ENCODE data around the gene CBARP. TPM values are rescaled to one million over a fixed set of nuclear protein-coding genes. Genes with fewer than 3 reads are reported as not detected.
"Not testable (repeated sequence)": the region's sequence is repeated elsewhere in the genome, so short reads cannot be mapped to it uniquely, and the experiment has no call there.

CBARP gene
- total RNA-seq, 8 experiments from 2014 or later = 1.2 to 18.0 (median 8.5) TPM

DNA sequence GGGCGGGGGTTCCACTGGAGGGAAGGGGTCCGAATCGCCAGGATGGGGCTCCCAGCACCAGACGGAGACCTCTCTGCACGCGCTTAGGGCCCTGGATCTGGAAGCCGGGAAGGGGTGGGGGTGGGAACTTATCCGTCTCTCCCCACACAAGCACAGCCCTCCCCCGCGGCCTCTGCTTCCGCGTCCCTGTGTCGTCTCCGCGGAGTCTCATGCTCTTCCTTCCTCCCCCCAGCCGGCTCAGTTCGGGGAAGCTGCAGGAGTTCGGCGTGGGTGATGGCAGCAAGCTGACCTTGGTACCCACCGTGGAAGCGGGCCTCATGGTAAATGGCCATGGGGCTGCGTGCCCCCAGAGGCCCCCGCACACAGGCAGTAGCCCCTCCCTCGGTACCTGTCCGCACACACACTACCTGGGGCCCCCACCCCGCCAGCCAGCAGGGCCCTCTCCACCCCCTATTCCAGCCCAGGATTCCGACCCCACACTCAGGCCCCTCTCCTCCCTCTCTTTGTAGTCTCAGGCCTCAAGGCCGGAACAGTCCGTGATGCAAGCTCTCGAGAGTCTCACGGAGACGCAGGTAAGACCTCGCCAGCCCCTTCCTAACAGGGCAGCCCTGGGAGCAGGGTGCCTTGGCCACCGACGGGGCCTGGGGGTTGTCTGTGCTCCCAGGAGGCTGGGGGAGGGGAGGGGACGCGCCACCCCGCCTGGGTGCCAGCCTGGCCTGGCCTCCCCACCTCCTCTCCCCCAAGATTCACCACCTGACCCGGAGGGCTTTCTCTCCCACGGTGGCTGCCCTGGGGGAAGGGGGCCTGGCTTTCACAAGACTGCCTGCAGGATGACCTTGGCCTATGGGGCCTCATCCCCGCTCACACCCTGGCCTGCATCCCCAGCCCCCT, 13.8 kb upstream of the CBARP start:
- ATAC-seq (replicated peaks in 6 of 8) = peak in 4 of 8 experiments; percentile 0
- Histone ChIP-seq H3K4me3 (peak overlapping the region; percentile 56 to 93 (median 65)), H3K4me1 (replicated peaks in 1 of 2) (peaks cover 20 to 22% of the 10 kb centered on the region in 2 donors), H3K27ac (peak overlapping the region; percentile 98 to 99)
- in situ Hi-C loops (cut with MboI; ENCODE audit: low pct_unique_long_range_greater_than_20kb in 2 of 9, low sequenced_read_pairs in 9 of 9, unreplicated experiment in 9 of 9) = no loop called here
- WGBS, 10 experiments = no CpG with 5 or more reads among the region's 41 CpGs

DNA sequence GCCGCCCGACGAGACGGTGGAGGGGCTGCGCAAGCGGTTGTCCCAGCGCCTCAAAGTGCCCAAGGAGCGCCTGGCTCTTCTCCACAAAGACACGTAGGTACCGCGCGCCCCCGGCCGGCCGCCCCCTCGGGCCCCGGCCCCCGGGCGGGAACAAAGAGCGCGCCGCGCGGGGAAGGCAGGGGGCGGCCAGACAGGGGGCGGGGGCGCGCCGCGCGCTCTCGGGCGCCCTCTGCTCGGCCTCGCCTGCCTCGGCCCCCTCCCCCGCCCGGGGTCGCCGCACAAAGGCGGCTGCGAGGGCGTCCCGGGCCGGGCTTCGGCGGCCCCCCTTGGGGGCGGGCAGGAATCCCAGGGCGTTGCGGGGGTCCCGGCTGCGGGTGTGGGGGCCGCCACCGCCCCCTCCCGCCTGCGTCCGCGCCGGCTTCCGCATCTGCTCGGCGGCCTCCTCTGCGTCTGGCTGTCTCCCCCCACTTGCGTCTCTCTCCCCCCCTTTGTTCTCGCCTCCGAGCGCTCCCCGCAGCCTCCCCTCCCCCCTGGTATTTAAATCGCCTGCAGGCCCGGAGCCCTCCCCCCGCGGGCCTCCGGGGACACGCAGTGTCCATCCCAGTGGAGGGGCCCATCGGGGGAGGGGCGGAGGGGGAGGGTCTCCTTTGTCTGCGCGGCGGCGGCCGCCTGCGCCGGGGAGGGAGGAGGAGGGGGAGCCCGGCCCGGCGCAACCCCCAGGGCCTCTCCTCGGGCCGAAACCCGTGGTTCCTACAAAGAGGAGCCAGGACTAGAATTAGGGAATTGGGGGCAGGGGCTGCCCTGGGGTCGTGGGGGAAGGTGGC, 12.8 kb upstream of the CBARP start:
- H3K27ac ChIP-seq = peak overlapping the region; percentile 98 to 99
- peak in 5 of 8 experiments; percentile 5 to 34 (median 28) for ATAC-seq (replicated peaks in 6 of 8)
- in situ Hi-C loops (cut with MboI; ENCODE audit: low pct_unique_long_range_greater_than_20kb in 2 of 9, low sequenced_read_pairs in 9 of 9, unreplicated experiment in 9 of 9) = no loop called here
- H3K4me3 ChIP-seq = peak overlapping the region; percentile 56 to 93 (median 65)
- 0% methylated on average over 2 of the region's 90 CpGs; no CpG with 5 or more reads in 9 of the 10 experiments for WGBS, 10 experiments
- peaks cover 20 to 32% of the 10 kb centered on the region in 2 donors for H3K4me1 ChIP-seq (replicated peaks in 1 of 2)

DNA sequence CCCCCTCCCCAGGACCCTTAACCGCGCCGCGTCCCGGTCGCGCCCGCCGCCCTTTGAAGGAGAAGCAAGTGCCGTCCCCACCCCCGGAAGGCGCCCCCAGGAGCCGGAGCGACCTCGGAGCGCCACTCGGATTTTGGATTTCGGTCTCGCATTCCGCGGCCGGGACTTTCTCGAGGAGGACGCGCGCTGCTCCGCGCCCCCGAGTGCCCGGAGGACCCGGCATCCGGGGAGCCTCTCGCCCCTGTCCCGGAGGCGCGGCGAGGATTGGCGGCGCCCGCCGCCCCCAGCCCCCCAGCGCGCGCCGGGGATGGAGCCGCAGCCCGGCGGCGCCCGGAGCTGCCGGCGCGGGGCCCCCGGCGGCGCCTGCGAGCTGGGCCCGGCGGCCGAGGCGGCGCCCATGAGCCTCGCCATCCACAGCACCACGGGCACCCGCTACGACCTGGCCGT, 12.2 kb upstream of the CBARP start:
- peak overlapping the region; percentile 56 to 93 (median 65) for H3K4me3 ChIP-seq
- no peak for ATAC-seq (replicated peaks in 6 of 8)
- WGBS, 10 experiments = 0% methylated on average over 1 of the region's 67 CpGs; no CpG with 5 or more reads in 9 of the 10 experiments
- in situ Hi-C loops (cut with MboI; ENCODE audit: low pct_unique_long_range_greater_than_20kb in 2 of 9, low sequenced_read_pairs in 9 of 9, unreplicated experiment in 9 of 9) = no loop called here
- H3K4me1 ChIP-seq (replicated peaks in 1 of 2) = peaks cover 21 to 38% of the 10 kb centered on the region in 2 donors
- H3K27ac ChIP-seq = peak overlapping the region; percentile 98 to 99

DNA sequence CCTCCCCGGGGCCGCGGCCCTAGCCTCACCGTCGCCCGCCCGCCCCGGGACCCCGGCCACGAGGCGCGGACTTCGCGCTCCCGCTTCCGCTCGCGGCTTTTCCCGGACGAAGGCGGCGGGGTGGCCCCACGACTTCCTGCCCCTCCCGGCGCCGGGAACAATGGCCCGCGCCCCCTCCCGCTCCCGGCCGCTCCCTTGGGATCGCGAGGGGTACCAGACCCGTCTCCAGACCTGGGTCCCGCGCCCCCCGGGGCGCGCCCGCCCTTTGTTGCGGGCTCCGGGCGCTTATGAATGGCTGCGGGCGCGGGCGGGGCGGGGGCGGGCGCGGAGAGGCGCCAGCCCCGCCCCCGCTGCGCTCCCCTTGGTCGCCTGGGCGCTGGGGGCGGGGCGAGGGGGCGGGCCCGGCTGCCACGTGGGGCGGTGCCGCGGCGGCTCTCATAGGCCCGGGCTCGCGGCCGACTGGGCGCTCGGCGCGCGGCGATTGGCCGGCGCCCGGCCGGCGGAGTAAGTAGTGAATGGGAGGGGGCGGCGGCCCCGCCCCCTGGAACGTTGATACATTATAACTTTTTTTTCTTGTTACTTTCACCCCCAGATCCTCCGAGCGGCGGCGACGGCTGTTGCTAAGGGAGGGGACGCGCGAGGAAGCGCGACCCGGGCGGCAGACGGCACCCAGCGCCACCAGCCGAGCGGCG, 11.6 kb upstream of the CBARP start:
- WGBS, 10 experiments = 1% methylated on average over 14 of the region's 102 CpGs; no CpG with 5 or more reads in 9 of the 10 experiments
- in situ Hi-C loops (cut with MboI; ENCODE audit: low pct_unique_long_range_greater_than_20kb in 2 of 9, low sequenced_read_pairs in 9 of 9, unreplicated experiment in 9 of 9) = no loop called here
- peak overlapping the region; percentile 56 to 93 (median 65) for H3K4me3 ChIP-seq
- peak overlapping the region; percentile 98 to 99 for H3K27ac ChIP-seq
- H3K4me1 ChIP-seq (replicated peaks in 1 of 2) = peaks cover 27 to 44% of the 10 kb centered on the region in 2 donors
- ATAC-seq (replicated peaks in 6 of 8) = peak; percentile 1 to 47 (median 30)

DNA sequence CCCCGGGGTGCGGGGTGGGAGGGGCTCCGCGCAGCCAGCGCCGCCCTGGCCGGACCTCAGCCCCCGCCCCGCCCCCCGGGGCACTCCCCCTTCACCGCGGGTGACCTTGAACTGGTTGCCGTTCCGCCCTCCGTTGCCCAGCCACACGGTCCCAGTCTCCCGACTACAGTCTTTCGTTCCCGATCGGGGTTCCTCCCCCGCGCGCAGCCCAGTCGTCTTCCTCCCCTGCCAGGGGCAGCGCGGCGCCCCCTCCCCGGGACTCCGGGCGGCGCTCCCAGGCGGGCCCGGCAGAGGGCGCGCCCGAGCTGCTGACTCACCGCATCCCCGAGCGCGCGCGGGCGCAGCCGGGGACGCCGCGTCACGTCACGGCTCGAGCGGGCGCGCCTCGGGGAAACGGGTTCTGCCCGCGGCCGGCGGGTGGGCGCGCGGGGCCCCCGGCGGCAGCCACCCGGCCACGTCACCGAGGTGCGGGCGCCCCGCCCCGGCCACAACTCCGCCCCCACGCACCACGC, 11.0 kb upstream of the CBARP start:
- H3K27ac ChIP-seq = peak overlapping the region; percentile 98
- peaks cover 30 to 49% of the 10 kb centered on the region in 2 donors for H3K4me1 ChIP-seq (replicated peaks in 1 of 2)
- peak overlapping the region; percentile 56 to 93 (median 65) for H3K4me3 ChIP-seq
- in situ Hi-C loops (cut with MboI; ENCODE audit: low pct_unique_long_range_greater_than_20kb in 2 of 9, low sequenced_read_pairs in 9 of 9, unreplicated experiment in 9 of 9) = no loop called here
- WGBS, 10 experiments = no CpG with 5 or more reads among the region's 74 CpGs
- peak; percentile 1 to 21 (median 6) for ATAC-seq (replicated peaks in 6 of 8)

DNA sequence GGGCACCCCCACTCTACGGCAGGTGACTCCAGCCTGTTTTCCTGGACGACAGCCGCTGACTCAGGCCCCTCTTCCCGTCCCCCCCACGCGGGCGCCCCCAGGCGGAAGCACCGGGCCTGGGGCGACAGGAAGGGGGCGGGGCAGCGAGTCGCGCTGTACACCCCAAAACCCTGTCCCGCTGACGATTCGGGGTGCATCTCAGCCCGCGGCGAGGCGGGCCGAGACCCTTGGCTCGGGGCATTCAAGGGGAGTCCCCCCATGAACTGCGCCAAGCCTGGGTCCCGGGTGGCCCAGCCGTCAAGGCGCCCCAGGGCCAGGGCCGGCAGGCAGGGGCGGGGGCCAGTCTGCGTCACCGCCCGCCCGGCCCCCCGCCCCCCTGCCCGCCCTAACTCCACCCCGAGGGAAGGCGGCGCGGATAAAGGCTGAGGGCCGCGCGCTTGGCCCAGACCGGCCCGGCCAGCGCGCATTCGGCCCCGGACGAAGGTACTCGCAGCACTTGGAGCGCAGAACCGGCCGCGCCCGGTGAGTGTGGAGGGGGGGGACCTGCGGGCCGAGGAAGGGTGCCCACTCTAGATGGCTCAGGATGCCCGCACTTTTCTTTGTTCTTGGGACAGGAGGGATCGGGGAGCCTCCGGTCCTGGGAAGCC, 10.5 kb upstream of the CBARP start, which contains the start of gene MIDN:
Gene MIDN (plus strand): TSS at position 445 of the 647 bp plus-strand sequence. CDS start 1,714 bp downstream, outside the sequence.
- H3K4me1 ChIP-seq (replicated peaks in 1 of 2) = peaks cover 26 to 44% of the 10 kb centered on the region in 2 donors
- peak within 1 kb of the TSS; percentile 98 for H3K27ac ChIP-seq
- H3K4me3 ChIP-seq = peak within 1 kb of the TSS; percentile 56 to 93 (median 65)
- ATAC-seq (replicated peaks in 6 of 8) = peak; percentile 1 to 31 (median 6)
- no CpG with 5 or more reads among the region's 60 CpGs for WGBS, 10 experiments
- in situ Hi-C loops (cut with MboI; ENCODE audit: low pct_unique_long_range_greater_than_20kb in 2 of 9, low sequenced_read_pairs in 9 of 9, unreplicated experiment in 9 of 9) = no loop called here

DNA sequence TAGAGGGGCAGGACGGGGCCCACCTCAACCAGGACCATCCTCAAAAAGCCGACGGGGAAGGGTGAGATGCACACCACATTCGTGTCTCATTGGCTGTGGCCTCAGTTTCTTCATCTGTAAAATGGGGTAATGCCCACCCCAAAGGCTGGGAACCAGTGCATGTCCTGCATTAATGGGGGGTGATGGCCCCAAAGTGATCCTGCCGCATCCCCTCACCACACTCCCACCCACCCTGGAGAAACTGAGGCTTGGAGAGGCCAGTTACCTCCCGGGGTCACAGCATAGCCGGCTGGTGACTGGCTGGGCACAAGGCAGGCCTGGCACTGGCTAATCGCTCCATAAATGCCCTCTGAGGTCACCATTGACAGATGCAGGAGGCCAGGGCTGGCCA, 9.9 kb upstream of the CBARP start:
- peak overlapping the region; percentile 56 to 93 (median 65) for H3K4me3 ChIP-seq
- WGBS, 10 experiments = 100% methylated on average over 1 of the region's 8 CpGs; no CpG with 5 or more reads in 7 of the 10 experiments
- peak overlapping the region; percentile 98 for H3K27ac ChIP-seq
- peaks cover 21 to 39% of the 10 kb centered on the region in 2 donors for H3K4me1 ChIP-seq (replicated peaks in 1 of 2)
- no peak for ATAC-seq (replicated peaks in 6 of 8)
- in situ Hi-C loops (cut with MboI; ENCODE audit: low pct_unique_long_range_greater_than_20kb in 2 of 9, low sequenced_read_pairs in 9 of 9, unreplicated experiment in 9 of 9) = no loop called here

DNA sequence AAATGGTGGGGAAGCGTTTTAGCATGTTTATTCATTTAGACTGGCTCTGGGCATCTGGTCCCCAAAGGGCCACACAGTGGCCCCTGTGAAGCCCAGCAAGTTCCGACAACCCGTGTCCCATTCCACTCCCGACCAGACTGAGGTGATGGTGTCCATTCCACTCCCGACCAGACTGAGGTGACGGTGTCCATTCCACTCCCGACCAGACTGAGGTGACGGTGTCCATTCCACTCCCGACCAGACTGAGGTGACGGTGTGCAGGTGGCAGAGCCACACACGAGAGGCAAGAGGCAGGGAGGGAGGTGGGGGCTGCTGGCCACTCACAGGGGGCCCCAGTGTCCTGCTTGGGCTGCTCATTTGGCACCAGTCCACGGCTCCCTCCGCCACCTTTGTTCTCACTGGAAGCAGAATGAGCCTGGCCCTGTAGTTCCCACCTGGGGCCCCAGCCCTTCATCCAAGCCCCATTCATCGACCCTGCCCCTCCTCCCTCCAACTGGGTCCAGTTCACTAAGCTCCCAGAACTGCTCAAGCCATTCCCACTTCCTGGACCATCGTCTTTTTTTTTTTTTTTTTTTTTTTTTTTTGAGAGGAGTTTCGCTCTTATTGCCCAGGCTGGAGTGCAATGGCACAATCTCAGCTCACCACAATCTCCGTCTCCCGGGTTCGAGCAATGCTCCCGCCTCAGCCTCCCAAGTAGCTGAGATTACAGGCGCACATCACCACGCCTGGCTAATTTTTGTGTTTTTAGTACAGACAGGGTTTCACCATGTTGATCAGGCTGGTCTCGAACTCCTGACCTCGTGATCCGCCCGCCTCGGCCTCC, 8.7 kb upstream of the CBARP start:
- Histone ChIP-seq H3K27ac (peak overlapping the region in 1 of 2 donors; percentile 16), H3K4me1 (replicated peaks in 1 of 2) (peaks cover 15 to 43% of the 10 kb centered on the region in 2 donors)
- ATAC-seq (replicated peaks in 6 of 8) = peak in 2 of 8 experiments; percentile 0 to 2
- H3K4me3 ChIP-seq; in situ Hi-C loops (cut with MboI; ENCODE audit: low pct_unique_long_range_greater_than_20kb in 2 of 9, low sequenced_read_pairs in 9 of 9, unreplicated experiment in 9 of 9): not testable (repeated sequence)
- WGBS, 10 experiments = 81 to 96% (median 94%) methylated on average over 3 to 11 of the region's 27 CpGs; no CpG with 5 or more reads in 4 of the 10 experiments

DNA sequence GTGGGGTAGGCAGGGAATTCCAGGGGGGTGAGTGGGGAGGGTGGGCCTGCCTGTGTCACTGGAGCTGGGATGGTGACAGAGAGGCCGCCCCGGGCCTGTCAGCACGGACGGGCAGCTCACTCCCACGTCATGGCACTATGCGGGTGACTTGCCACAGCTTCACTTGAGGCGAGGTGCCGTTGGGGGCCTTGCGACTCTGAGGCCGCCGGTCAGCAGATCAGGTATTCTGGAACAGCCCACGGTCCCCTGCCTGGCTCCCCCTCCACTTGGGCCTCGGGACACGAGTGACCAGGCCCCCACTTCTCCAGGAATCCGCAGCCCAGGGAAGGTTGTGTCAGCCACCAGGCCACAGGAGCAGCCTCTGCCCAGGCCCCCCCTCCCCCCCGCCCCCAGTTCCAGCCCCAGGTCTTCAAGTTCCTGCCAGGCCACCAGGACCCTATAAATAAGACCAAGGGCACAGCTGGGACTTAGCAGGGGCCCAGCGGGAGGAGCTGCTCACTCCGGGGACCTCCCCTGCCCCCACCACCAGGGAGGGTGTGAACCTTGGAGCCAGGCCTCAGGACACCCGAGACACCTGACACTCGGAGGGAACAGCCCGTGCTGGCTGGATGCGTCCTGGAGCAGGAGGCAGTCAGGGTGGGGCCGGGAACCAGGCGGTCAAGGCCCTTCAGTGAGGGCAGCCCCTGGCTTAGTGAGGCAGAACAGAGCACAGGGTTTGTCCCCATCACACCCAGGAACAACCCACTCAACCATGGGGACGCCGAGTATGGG, 7.9 kb upstream of the CBARP start:
- peaks cover 19 to 46% of the 10 kb centered on the region in 2 donors for H3K4me1 ChIP-seq (replicated peaks in 1 of 2)
- no peak overlapping the region for H3K4me3 ChIP-seq
- ATAC-seq (replicated peaks in 6 of 8) = peak in 2 of 8 experiments; percentile 0
- in situ Hi-C loops (cut with MboI; ENCODE audit: low pct_unique_long_range_greater_than_20kb in 2 of 9, low sequenced_read_pairs in 9 of 9, unreplicated experiment in 9 of 9) = no loop called here
- peak overlapping the region in 1 of 2 donors; percentile 16 for H3K27ac ChIP-seq
- WGBS, 10 experiments = 80% methylated on average over 1 of the region's 26 CpGs; no CpG with 5 or more reads in 9 of the 10 experiments

DNA sequence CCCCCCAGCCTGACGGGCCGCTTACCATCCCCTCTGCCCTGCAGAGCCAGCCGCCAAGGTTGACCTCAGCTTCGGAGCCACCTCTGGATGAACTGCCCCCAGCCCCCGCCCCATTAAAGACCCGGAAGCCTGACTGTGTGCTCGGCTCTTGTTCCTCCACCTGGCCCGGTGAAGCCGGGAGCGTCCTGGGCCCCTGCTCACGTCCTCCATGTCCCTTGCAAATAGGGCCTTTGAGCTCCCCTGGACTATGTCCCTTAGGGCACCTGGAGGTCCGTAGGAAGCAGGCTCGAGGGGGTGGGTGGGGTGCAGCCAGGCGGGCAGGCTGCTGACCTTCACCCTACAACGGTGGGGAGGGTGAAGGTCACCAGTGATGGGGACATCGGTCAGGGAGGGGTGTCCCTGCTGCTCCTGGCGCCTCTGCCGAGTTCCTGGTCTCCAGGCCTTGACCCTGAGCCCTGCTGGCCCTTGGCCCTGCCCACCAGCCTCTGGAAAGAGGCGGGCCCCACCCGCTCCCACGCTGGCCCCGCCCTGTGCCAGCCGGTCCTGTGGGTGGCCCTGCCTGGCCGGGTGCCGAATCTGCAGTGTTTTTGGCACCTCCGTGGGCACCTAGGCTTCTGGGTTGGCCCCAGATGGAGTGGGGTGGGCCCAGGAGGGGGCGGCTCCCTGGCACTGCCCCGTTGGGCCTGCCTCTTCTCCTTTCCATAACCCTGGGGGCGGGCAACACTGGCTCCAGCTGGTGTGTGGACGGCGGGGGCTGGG, 7.1 kb upstream of the CBARP start:
- no peak for ATAC-seq (replicated peaks in 6 of 8)
- H3K4me3 ChIP-seq = peak overlapping the region in 4 of 5 donors; percentile 1 to 2 (median 1)
- WGBS, 10 experiments = no CpG with 5 or more reads among the region's 31 CpGs

More for the DNA sequence above, 7.1 kb upstream of the CBARP start:
- H3K4me1 ChIP-seq (replicated peaks in 1 of 2) = peaks cover 20 to 50% of the 10 kb centered on the region in 2 donors
- in situ Hi-C loops (cut with MboI; ENCODE audit: low pct_unique_long_range_greater_than_20kb in 2 of 9, low sequenced_read_pairs in 9 of 9, unreplicated experiment in 9 of 9) = no loop called here
- peak overlapping the region; percentile 57 to 64 for H3K27ac ChIP-seq

Data from motor neuron (in vitro differentiated cells).